HepG2 (cell line): ENCODE results near the gene TUBB2B. TPM values are rescaled to one million over a fixed set of nuclear protein-coding genes. Genes with fewer than 3 reads are reported as not detected.
A peak's percentile ranks its signal among the peaks of the same experiment; 100 is the strongest.

Source experiments
- FOXJ3 ChIP-seq: sonication (generic); formaldehyde crosslinking; IDR thresholded peaks from 2 replicates; pipeline ENCODE4 v1.4.0; 2020; ENCODE audit warnings: missing genetic modification reagents, mild to moderate bottlenecking, borderline replicate concordance
- FUBP1 ChIP-seq: sonication (generic); formaldehyde crosslinking; IDR thresholded peaks from 2 replicates; pipeline ENCODE4 v1.5.1; 2020; ENCODE audit warnings: missing genetic modification reagents, mild to moderate bottlenecking, borderline replicate concordance
- GTF3A ChIP-seq: sonication (generic); formaldehyde crosslinking; conservative IDR thresholded peaks from 2 replicates; pipeline ENCODE4 v1.4.0; 2020; ENCODE audit warnings: mild to moderate bottlenecking, missing genetic modification reagents
- NFIB ChIP-seq: sonication (generic); formaldehyde crosslinking; IDR thresholded peaks from 2 replicates; pipeline ENCODE4 v1.9.0; 2021; ENCODE audit warnings: missing genetic modification reagents, mild to moderate bottlenecking, borderline replicate concordance
- POLR2G ChIP-seq: fragments of 200-400 bp; formaldehyde crosslinking; IDR thresholded peaks from 2 replicates; pipeline ENCODE4 v1.6.1; 2018; ENCODE audit warnings: mild to moderate bottlenecking, low read depth, low read length, moderate library complexity
- RAD21 ChIP-seq: fragments of 450-650 bp; formaldehyde crosslinking; IDR thresholded peaks from 2 replicates; pipeline ENCODE4 v1.5.0; 2020; ENCODE audit warnings: mild to moderate bottlenecking
- SAFB2 ChIP-seq: sonication (generic); formaldehyde crosslinking; IDR thresholded peaks from 2 replicates; pipeline ENCODE4 v1.5.1; 2020; ENCODE audit warnings: missing genetic modification reagents, low read depth, mild to moderate bottlenecking, borderline replicate concordance
- SMYD3 ChIP-seq: sonication (generic); formaldehyde crosslinking; IDR thresholded peaks from 2 replicates; pipeline ENCODE4 v1.8.1; 2023; ENCODE audit warnings: mild to moderate bottlenecking, missing genetic modification reagents
- SNAI1 ChIP-seq: sonication (generic); formaldehyde crosslinking; IDR thresholded peaks from 2 replicates; pipeline ENCODE4 v1.5.0; 2020; ENCODE audit warnings: mild to moderate bottlenecking, missing genetic modification reagents, borderline replicate concordance
- SP140L ChIP-seq: sonication (generic); formaldehyde crosslinking; IDR thresholded peaks from 2 replicates; pipeline ENCODE4 v1.4.0; 2020; ENCODE audit warnings: missing genetic modification reagents, borderline replicate concordance
- TEF ChIP-seq: sonication (generic); formaldehyde crosslinking; IDR thresholded peaks from 2 replicates; pipeline ENCODE4 v1.5.0; 2020; ENCODE audit warnings: missing genetic modification reagents
- THAP11 ChIP-seq: IDR thresholded peaks from 2 replicates; pipeline ENCODE4 v1.6.1; 2016; ENCODE audit warnings: missing biosample characterization, missing genetic modification reagents
- THYN1 ChIP-seq: sonication (generic); formaldehyde crosslinking; IDR thresholded peaks from 2 replicates; pipeline ENCODE4 v1.8.1; 2023; ENCODE audit warnings: low read depth, mild to moderate bottlenecking, moderate library complexity, missing genetic modification reagents, borderline replicate concordance
- UBTF ChIP-seq: sonication (generic); formaldehyde crosslinking; IDR thresholded peaks from 2 replicates; pipeline ENCODE4 v1.4.0; 2020; ENCODE audit warnings: mild to moderate bottlenecking, missing genetic modification reagents
- ZBTB26 ChIP-seq: IDR thresholded peaks from 2 replicates; pipeline ENCODE4 v1.6.1; 2016; ENCODE audit warnings: missing compliant biosample characterization, missing genetic modification reagents, borderline replicate concordance
- ZMYM2 ChIP-seq: sonication (generic); formaldehyde crosslinking; IDR thresholded peaks from 2 replicates; pipeline ENCODE4 v1.8.0; 2022; ENCODE audit warnings: mild to moderate bottlenecking, missing genetic modification reagents
- ZMYM4 ChIP-seq: sonication (generic); formaldehyde crosslinking; IDR thresholded peaks from 2 replicates; pipeline ENCODE4 v1.8.1; 2023; ENCODE audit warnings: mild to moderate bottlenecking, missing genetic modification reagents
- ZNF101 ChIP-seq: sonication (generic); formaldehyde crosslinking; IDR thresholded peaks from 2 replicates; pipeline ENCODE4 v1.4.0; 2020; ENCODE audit warnings: mild to moderate bottlenecking, low read depth, missing genetic modification reagents, borderline replicate concordance
- ZNF138 ChIP-seq: sonication (generic); formaldehyde crosslinking; IDR thresholded peaks from 2 replicates; pipeline ENCODE4 v1.5.0; 2020; ENCODE audit warnings: mild to moderate bottlenecking, low read depth, missing genetic modification reagents
- ZNF274 ChIP-seq: sonication (generic); formaldehyde crosslinking; IDR thresholded peaks from 2 replicates; pipeline ENCODE4 v1.5.1; 2020; ENCODE audit warnings: mild to moderate bottlenecking, missing genetic modification reagents
- ZNF547 ChIP-seq: sonication (generic); formaldehyde crosslinking; IDR thresholded peaks from 2 replicates; pipeline ENCODE4 v1.5.1; 2020; ENCODE audit warnings: mild to moderate bottlenecking, missing genetic modification reagents
- ZNF773 ChIP-seq: sonication (generic); formaldehyde crosslinking; IDR thresholded peaks from 2 replicates; pipeline ENCODE4 v1.4.0; 2020; ENCODE audit warnings: missing genetic modification reagents, borderline replicate concordance
- ZNF816 ChIP-seq: sonication (generic); formaldehyde crosslinking; IDR thresholded peaks from 2 replicates; pipeline ENCODE4 v1.8.0; 2022; ENCODE audit warnings: missing genetic modification reagents, mild to moderate bottlenecking, borderline replicate concordance
- polyA plus RNA-seq, 8 experiments: library from polyadenylated mRNA; depleted of rRNA in 3 of 8; stranded (reverse) in 7 of 8; unstranded in 1 of 8; fragments of >200 nt; fragmentation: Illumina TruSeq in 4 of 8; extraction: Trizol in 4 of 8; gene quantifications; 2 replicates each; pipeline versions ENCODE4 v1.2.1 to v1.2.3, GENCODE V29; 2011 to 2016; ENCODE audit warnings: low read depth in 4 of 8, missing spikeins in 1 of 8, mixed read lengths in 1 of 8; ENCODE audit not compliant: insufficient read depth in 1 of 8
- total RNA-seq, 5 experiments: library from RNA; depleted of rRNA; stranded (reverse); fragments of >200 nt; fragmentation: Illumina TruSeq; extraction: Trizol; gene quantifications; 2 replicates each; pipeline ENCODE4 v1.2.3, GENCODE V29; 2016; ENCODE audit warnings: low read depth in 1 of 5

Gene TUBB2B
- total and polyA plus RNA-seq, 2 of the 13 experiments (the other 11 are each of a cell fraction or from before 2014, with no cell fraction given), result 10.3 to 23.6 TPM

- TF ChIP-seq GTF3A (no peak), ZNF274 (CRISPR knock-in tag) (peak; percentile 91), SP140L (CRISPR knock-in tag) (no peak), NFIB (no peak), ZMYM4 (CRISPR knock-in tag) (peak; percentile 37; the same call in 1 of the 2 replicates), ZBTB26 (CRISPR knock-in tag) (peak; percentile 91), TEF (CRISPR knock-in tag) (no peak), ZNF547 (CRISPR knock-in tag) (peak; percentile 80), ZNF101 (peak; percentile 90), ZNF816 (CRISPR knock-in tag) (no peak), FOXJ3 (CRISPR knock-in tag) (no peak), SNAI1 (peak; percentile 72; the same call in 1 of the 2 replicates), RAD21 (CRISPR knock-in tag) (peak; percentile 37; the same call in 1 of the 2 replicates), THYN1 (CRISPR knock-in tag) (no peak), ZNF138 (CRISPR knock-in tag) (no peak; the same call in none of the 2 replicates), ZMYM2 (CRISPR knock-in tag) (0 out of 2 replicates have a peak, but pooled peaks have one; percentile 59), UBTF (CRISPR knock-in tag) (peak; percentile 94), POLR2G (peak; percentile 81), THAP11 (CRISPR knock-in tag) (peak; percentile 91), ZNF773 (CRISPR knock-in tag) (0 out of 2 replicates have a peak, but pooled peaks have one; percentile 93), FUBP1 (CRISPR knock-in tag) (no peak), SAFB2 (CRISPR knock-in tag) (peak; percentile 95), SMYD3 (CRISPR knock-in tag) (no peak; the same call in 1 of the 2 replicates)
Measured at GRCh38 chr6:3258720-3259490, 31.5 kb upstream of the TUBB2B start, which contains the start of gene PSMG4 (continued).
